ENCODE results near the gene HAAO.

HAAO gene

GRCh38 chr2:42789751-42790150 lies 2.6 kb downstream of the HAAO start:
- DNase-seq (ENCODE audit: insufficient read length) = no peak
- no peak for TF ChIP-seq POLR2AphosphoS5 (IDR thresholded peaks at IDR 0.05; ENCODE audit: low read depth, low read length)
- TF ChIP-seq TAF1 (IDR thresholded peaks at IDR 0.05; ENCODE audit: borderline replicate concordance, low read depth, low read length) = no peak
- TF ChIP-seq POLR2A (IDR thresholded peaks at IDR 0.05; ENCODE audit: low read depth, low read length) = no peak
- FAIRE-seq = no peak

- DNase-seq (ENCODE audit: insufficient read length) = no peak
- no peak for FAIRE-seq
- TF ChIP-seq POLR2A (IDR thresholded peaks at IDR 0.05; ENCODE audit: low read depth, low read length) = no peak
- no peak for TF ChIP-seq TAF1 (IDR thresholded peaks at IDR 0.05; ENCODE audit: borderline replicate concordance, low read depth, low read length)
- TF ChIP-seq POLR2AphosphoS5 (IDR thresholded peaks at IDR 0.05; ENCODE audit: low read depth, low read length) = no peak
Observed at GRCh38 chr2:42788882-42789281, 3.5 kb downstream of the HAAO start.

DNA sequence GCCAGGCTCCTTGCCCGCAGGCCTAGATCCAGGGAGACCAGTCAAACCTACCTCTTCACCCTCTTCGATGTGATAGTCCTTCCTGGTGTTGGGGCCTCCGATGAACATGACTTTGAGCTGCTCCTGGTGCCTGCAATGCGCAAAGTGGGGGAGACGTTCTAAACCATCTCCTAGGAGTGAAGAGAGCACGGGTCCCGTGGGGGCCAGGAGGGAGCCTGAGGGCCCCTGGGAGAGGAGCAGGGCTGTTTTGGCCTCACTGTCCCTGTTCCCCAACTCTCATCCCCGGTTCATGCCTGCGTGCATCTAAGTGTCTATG lies 3.9 kb downstream of the HAAO start:
- TF ChIP-seq POLR2A (IDR thresholded peaks at IDR 0.05; ENCODE audit: low read depth, low read length) = no peak
- TF ChIP-seq POLR2AphosphoS5 (IDR thresholded peaks at IDR 0.05; ENCODE audit: low read depth, low read length) = no peak
- no peak for TF ChIP-seq TAF1 (IDR thresholded peaks at IDR 0.05; ENCODE audit: borderline replicate concordance, low read depth, low read length)
- no peak for FAIRE-seq
- DNase-seq (ENCODE audit: insufficient read length) = no peak

DNA sequence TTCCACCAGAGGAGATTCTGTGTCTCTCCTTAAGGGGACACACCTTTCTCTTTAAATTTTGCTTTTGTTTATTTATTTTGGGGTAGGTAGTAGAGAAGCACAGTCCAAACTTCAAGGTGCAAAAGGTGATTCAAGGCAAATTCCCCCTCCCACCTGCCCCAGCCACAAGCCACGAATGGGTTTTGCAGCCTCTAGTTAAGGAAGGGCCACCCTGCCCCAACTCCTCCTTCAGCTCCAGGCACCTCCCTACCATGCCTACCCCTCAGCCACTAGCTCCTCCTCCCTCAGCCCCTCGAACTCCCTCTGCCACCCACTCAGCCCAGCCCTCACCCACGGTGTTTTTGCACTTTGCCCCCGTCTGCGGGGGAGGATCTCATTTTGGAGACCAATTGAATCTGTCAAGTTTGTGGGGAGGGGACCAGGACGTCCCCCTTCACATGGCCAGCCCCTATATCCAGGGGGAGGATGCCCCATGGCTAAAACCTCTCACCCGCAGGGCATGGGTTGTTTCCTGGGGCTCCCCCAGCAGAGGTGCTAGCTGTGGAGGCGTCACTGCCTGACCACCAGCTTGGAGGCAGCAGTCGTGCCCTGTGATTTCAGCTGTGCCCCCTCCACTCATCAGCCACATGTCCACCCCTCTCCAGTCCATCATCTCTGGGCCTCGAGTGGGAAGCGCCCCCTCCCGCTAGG lies 4.5 kb downstream of the HAAO start:
- TF ChIP-seq POLR2AphosphoS5 (IDR thresholded peaks at IDR 0.05; ENCODE audit: low read depth, low read length) = no peak
- TF ChIP-seq POLR2A (IDR thresholded peaks at IDR 0.05; ENCODE audit: low read depth, low read length) = no peak
- no peak for TF ChIP-seq TAF1 (IDR thresholded peaks at IDR 0.05; ENCODE audit: borderline replicate concordance, low read depth, low read length)
- DNase-seq (ENCODE audit: insufficient read length) (no peak), FAIRE-seq (peak; percentile 40)

GRCh38 chr2:42787424-42787787 lies 5.0 kb downstream of the HAAO start:
- DNase-seq (ENCODE audit: insufficient read length) (no peak), FAIRE-seq (no peak)
- TF ChIP-seq POLR2AphosphoS5 (IDR thresholded peaks at IDR 0.05; ENCODE audit: low read depth, low read length) = no peak
- no peak for TF ChIP-seq TAF1 (IDR thresholded peaks at IDR 0.05; ENCODE audit: borderline replicate concordance, low read depth, low read length)
- no peak for TF ChIP-seq POLR2A (IDR thresholded peaks at IDR 0.05; ENCODE audit: low read depth, low read length)

GRCh38 chr2:42786561-42787345 lies 5.6 kb downstream of the HAAO start:
- TF ChIP-seq POLR2AphosphoS5 (IDR thresholded peaks at IDR 0.05; ENCODE audit: low read depth, low read length) (no peak), POLR2A (IDR thresholded peaks at IDR 0.05; ENCODE audit: low read depth, low read length) (no peak), TAF1 (IDR thresholded peaks at IDR 0.05; ENCODE audit: borderline replicate concordance, low read depth, low read length) (no peak)
- no peak for FAIRE-seq

DNA sequence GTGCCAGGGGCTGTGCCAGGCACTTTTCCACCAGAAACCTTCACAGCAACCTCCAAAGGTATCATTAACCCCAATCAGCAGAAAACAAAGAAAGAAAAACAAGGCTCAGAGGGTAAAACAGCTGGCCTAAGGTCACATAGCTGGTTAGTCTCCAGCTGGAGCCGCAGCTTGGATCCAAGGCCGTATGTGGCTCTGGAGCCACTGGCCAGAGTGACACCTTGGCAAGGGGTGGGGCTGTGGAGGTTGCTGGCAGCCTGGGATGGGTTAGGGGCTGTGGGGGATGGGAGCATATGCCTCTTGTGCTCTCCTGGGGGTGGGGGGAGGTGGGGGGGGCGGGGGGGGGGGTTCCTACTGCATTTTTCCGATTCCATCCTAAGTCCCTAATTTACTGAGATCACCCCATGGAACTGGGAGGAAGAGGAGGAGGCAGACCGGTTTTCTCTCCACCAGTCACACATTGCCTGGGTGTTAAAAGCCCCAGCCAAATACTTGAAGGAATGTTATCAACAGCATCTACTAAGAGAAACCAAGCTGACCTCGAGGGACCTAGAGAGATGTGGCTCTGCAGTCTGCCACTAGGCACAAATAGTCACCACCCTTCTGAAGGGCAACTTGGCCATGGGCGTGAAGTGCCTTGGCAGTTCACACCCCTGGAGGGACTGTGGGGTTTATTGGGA lies 8.0 kb downstream of the HAAO start:
- FAIRE-seq = no peak
- DNase-seq (ENCODE audit: insufficient read length) = no peak
- TF ChIP-seq POLR2AphosphoS5 (IDR thresholded peaks at IDR 0.05; ENCODE audit: low read depth, low read length) (no peak), TAF1 (IDR thresholded peaks at IDR 0.05; ENCODE audit: borderline replicate concordance, low read depth, low read length) (no peak), POLR2A (IDR thresholded peaks at IDR 0.05; ENCODE audit: low read depth, low read length) (no peak)

More at GRCh38 chr2:42786561-42787345, 5.6 kb downstream of the HAAO start:
- no peak for DNase-seq (ENCODE audit: insufficient read length)

- DNase-seq (ENCODE audit: insufficient read length) (no peak), FAIRE-seq (no peak)
Observed at GRCh38 chr2:42783511-42783910, 8.9 kb downstream of the HAAO start.

DNA sequence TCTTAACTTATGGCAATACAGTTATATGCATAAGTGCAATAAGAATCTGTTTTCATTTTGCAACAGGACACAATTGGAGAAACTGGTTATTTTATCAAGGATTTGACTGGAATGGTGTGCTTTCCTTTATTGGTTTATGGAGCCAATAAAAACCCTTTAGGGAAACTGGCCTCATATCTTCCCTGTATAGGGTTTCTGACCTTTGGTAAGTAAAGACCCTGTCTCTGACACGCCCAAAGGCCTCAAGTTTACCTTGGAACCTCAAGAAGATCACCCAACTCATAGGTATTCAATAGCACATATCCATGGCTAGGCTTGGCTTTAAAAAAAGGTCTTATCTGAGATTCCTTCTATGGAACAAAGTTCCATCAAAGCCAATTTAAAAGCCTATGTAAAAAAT lies 11.2 kb downstream of the HAAO start:
- FAIRE-seq = no peak
- TF ChIP-seq TAF1 (IDR thresholded peaks at IDR 0.05; ENCODE audit: borderline replicate concordance, low read depth, low read length) (no peak), POLR2A (IDR thresholded peaks at IDR 0.05; ENCODE audit: low read depth, low read length) (no peak), POLR2AphosphoS5 (IDR thresholded peaks at IDR 0.05; ENCODE audit: low read depth, low read length) (no peak)
- no peak for DNase-seq (ENCODE audit: insufficient read length)

More at GRCh38 chr2:42783511-42783910, 8.9 kb downstream of the HAAO start:
- TF ChIP-seq POLR2A (IDR thresholded peaks at IDR 0.05; ENCODE audit: low read depth, low read length) = no peak
- TF ChIP-seq POLR2AphosphoS5 (IDR thresholded peaks at IDR 0.05; ENCODE audit: low read depth, low read length) = no peak
- no peak for TF ChIP-seq TAF1 (IDR thresholded peaks at IDR 0.05; ENCODE audit: borderline replicate concordance, low read depth, low read length)

DNA sequence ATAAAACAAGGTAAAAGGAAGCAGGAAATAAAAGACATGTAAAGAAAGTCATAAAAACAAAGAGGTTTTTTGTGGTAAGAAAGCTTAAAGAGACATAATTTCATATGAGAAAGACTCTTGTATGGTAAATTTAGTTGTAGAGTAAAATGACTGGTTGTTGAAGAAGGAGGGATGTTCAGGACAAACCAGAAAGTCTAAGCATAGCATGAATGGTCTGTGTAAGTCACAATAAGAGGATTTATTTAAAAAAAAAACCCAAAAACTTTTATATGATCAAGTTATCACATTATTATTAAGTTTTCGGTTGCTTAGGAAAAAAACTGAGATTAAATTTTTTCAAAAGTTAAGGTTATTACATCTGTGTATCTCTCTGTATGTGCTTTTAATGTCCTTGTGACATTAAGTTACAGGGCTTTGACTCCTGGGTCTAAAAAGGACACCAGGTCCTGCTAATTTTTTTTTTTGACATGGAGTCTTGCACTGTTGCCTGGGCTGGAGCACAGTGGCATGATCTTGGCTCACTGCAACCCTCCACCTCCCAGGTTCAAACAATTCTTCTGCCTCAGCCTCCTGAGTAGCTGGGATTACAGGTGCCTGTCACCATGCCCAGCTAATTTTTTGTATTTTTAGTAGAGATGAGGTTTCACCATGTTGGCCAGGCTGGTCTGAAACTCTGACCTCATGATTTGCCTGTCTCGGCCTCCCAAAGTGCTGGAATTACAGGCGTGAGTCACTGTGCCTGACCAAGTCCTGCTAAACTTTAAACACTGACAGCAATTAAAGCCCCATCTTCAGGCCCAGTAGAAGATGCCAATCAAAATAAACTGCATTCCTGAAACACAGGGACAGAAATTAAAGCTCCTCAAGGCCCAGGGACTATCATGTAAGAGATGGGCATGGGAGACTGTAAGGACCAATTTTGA lies 14.2 kb downstream of the HAAO start:
- TF ChIP-seq POLR2AphosphoS5 (IDR thresholded peaks at IDR 0.05; ENCODE audit: low read depth, low read length) (no peak), TAF1 (IDR thresholded peaks at IDR 0.05; ENCODE audit: borderline replicate concordance, low read depth, low read length) (no peak), POLR2A (IDR thresholded peaks at IDR 0.05; ENCODE audit: low read depth, low read length) (no peak)
- no peak for DNase-seq (ENCODE audit: insufficient read length)
- no peak for FAIRE-seq

- TF ChIP-seq POLR2A (IDR thresholded peaks at IDR 0.05; ENCODE audit: low read depth, low read length) (no peak), POLR2AphosphoS5 (IDR thresholded peaks at IDR 0.05; ENCODE audit: low read depth, low read length) (no peak), TAF1 (IDR thresholded peaks at IDR 0.05; ENCODE audit: borderline replicate concordance, low read depth, low read length) (no peak)
- FAIRE-seq (peak; percentile 57), DNase-seq (ENCODE audit: insufficient read length) (no peak)
Observed at GRCh38 chr2:42775810-42776209, 16.6 kb downstream of the HAAO start.

All from GM12892 (cell line).